ENCODE results near the gene ITPKC. TPM values are rescaled to one million over a fixed set of nuclear protein-coding genes. Genes with fewer than 3 reads are reported as not detected.

Gene ITPKC
- total and polyA plus RNA-seq, 2 of the 13 experiments (the other 11 are each of a cell fraction or from before 2014, with no cell fraction given): 6.9 to 11.2 TPM

- TF ChIP-seq FOXK1 (CRISPR knock-in tag; IDR thresholded peaks at IDR 0.05; ENCODE audit: borderline replicate concordance, low read depth) (peak; percentile 15; the same call in 1 of the 2 replicates), FIP1L1 (IDR thresholded peaks at IDR 0.05; ENCODE audit: borderline replicate concordance, insufficient read depth, low read depth, low read length) (no peak), ARHGAP35 (CRISPR knock-in tag; IDR thresholded peaks at IDR 0.05; ENCODE audit: borderline replicate concordance) (no peak), FOSL2 (CRISPR knock-in tag; IDR thresholded peaks at IDR 0.05) (0 out of 2 replicates have a peak, but pooled peaks have one; percentile 10), ZNF274 (CRISPR knock-in tag; IDR thresholded peaks at IDR 0.05) (no peak), SMAD1 (CRISPR knock-in tag; IDR thresholded peaks at IDR 0.05; ENCODE audit: borderline replicate concordance, low read depth) (0 out of 2 replicates have a peak, but pooled peaks have one; percentile 49), HCFC1 (IDR thresholded peaks at IDR 0.05; ENCODE audit: low read depth, low read length) (peak; percentile 62), TCF7 (IDR thresholded peaks at IDR 0.05; ENCODE audit: low read depth) (no peak), ZNF501 (CRISPR knock-in tag; IDR thresholded peaks at IDR 0.05) (no peak; the same call in 1 of the 2 replicates), CENPT (CRISPR knock-in tag; IDR thresholded peaks at IDR 0.05; ENCODE audit: low read depth) (no peak), ERF (CRISPR knock-in tag; IDR thresholded peaks at IDR 0.05) (no peak), SIN3B (IDR thresholded peaks at IDR 0.05; ENCODE audit: low read length) (no peak), ZNF776 (CRISPR knock-in tag; IDR thresholded peaks at IDR 0.05) (no peak), ZNF792 (CRISPR knock-in tag; IDR thresholded peaks at IDR 0.05) (no peak), ZNF441 (CRISPR knock-in tag; IDR thresholded peaks at IDR 0.05; ENCODE audit: borderline replicate concordance) (peak; percentile 56; the same call in 1 of the 2 replicates), GZF1 (CRISPR knock-in tag; IDR thresholded peaks at IDR 0.05) (no peak), ZNF136 (CRISPR knock-in tag; IDR thresholded peaks at IDR 0.05; ENCODE audit: low read depth) (no peak), ZNF891 (CRISPR knock-in tag; IDR thresholded peaks at IDR 0.05) (peak; percentile 49; the same call in 1 of the 2 replicates), ZNF512 (CRISPR knock-in tag; IDR thresholded peaks at IDR 0.05) (no peak), ARID2 (CRISPR knock-in tag; IDR thresholded peaks at IDR 0.05; ENCODE audit: borderline replicate concordance) (peak; percentile 44; the same call in 1 of the 2 replicates), ZNF12 (CRISPR knock-in tag; IDR thresholded peaks at IDR 0.05) (no peak)
- TF ChIP-seq, protein P1, sequence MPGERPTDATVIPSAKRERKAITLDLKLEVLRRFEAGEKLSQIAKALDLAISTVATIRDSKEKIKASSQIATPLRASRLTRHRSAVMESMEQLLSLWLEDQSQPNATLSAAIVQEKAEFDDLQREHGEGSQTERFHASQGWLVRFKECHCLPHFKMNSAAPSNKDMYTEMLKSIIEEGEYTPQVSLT (CRISPR knock-in tag; IDR thresholded peaks at IDR 0.05; ENCODE audit: borderline replicate concordance, low read depth): no peak
- TF ChIP-seq, protein P2, sequence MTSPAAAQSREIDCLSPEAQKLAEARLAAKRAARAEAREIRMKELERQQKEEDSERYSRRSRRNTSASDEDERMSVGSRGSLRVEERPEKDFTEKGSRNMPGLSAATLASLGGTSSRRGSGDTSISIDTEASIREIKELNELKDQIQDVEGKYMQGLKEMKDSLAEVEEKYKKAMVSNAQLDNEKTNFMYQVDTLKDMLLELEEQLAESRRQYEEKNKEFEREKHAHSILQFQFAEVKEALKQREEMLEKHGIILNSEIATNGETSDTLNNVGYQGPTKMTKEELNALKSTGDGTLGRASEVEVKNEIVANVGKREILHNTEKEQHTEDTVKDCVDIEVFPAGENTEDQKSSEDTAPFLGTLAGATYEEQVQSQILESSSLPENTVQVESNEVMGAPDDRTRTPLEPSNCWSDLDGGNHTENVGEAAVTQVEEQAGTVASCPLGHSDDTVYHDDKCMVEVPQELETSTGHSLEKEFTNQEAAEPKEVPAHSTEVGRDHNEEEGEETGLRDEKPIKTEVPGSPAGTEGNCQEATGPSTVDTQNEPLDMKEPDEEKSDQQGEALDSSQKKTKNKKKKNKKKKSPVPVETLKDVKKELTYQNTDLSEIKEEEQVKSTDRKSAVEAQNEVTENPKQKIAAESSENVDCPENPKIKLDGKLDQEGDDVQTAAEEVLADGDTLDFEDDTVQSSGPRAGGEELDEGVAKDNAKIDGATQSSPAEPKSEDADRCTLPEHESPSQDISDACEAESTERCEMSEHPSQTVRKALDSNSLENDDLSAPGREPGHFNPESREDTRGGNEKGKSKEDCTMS (CRISPR knock-in tag; conservative IDR thresholded peaks at IDR 0.05): no peak
- TF ChIP-seq, protein P3, sequence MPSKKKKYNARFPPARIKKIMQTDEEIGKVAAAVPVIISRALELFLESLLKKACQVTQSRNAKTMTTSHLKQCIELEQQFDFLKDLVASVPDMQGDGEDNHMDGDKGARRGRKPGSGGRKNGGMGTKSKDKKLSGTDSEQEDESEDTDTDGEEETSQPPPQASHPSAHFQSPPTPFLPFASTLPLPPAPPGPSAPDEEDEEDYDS (CRISPR knock-in tag; IDR thresholded peaks at IDR 0.05): no peak
- TF ChIP-seq, protein P4, sequence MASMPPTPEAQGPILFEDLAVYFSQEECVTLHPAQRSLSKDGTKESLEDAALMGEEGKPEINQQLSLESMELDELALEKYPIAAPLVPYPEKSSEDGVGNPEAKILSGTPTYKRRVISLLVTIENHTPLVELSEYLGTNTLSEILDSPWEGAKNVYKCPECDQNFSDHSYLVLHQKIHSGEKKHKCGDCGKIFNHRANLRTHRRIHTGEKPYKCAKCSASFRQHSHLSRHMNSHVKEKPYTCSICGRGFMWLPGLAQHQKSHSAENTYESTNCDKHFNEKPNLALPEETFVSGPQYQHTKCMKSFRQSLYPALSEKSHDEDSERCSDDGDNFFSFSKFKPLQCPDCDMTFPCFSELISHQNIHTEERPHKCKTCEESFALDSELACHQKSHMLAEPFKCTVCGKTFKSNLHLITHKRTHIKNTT (CRISPR knock-in tag; IDR thresholded peaks at IDR 0.05): no peak
Measured at GRCh38 chr19:40750874-40751537, 34.1 kb downstream of the ITPKC start, which contains the start of gene SNRPA (continued).

All from HepG2 (cell line).